GM18508 (cell line): ENCODE data around the gene RERGL.
"Not testable (repeated sequence)": the region's sequence is repeated elsewhere in the genome, so short reads cannot be mapped to it uniquely, and the experiment has no call there.

Experiments used
- ATAC-seq: cut with Tn5 transposase; IDR thresholded peaks from one replicate; pipeline ENCODE4 v1.9.1; 2021; ENCODE audit warnings: moderate number of reproducible peaks; ENCODE audit not compliant: insufficient read depth, unreplicated experiment

RERGL gene

GRCh38 chr12:18040060-18040742 lies 49.8 kb downstream of the RERGL start:
- not testable (repeated sequence) for ATAC-seq
